K562 (cell line): ENCODE results near the gene IFITM2. TPM values are rescaled to one million over a fixed set of nuclear protein-coding genes. Genes with fewer than 3 reads are reported as not detected.
A peak's percentile ranks its signal among the peaks of the same experiment; 100 is the strongest.

Experiments
- GTF2F1 ChIP-seq: IDR thresholded peaks from 2 replicates; pipeline ENCODE4 v1.6.1; 2011; ENCODE audit warnings: low read depth, low read length, improper control_type of control experiment
- HCFC1 ChIP-seq: IDR thresholded peaks from 2 replicates; pipeline ENCODE4 v1.6.1; 2012; ENCODE audit warnings: low read depth, low read length, improper control_type of control experiment
- HDAC8 ChIP-seq: fragments of 450-650 bp; IDR thresholded peaks from 2 replicates; pipeline ENCODE4 v1.6.1; 2016; ENCODE audit warnings: mild to moderate bottlenecking, missing genetic modification characterization, moderate library complexity, missing compliant biosample characterization
- JUN ChIP-seq, 2 experiments: sonication (generic) in 1 of 2; formaldehyde crosslinking in 1 of 2; IDR thresholded peaks; 2 replicates each; pipeline versions ENCODE4 v1.6.1 to v1.8.0; 2012 to 2022; ENCODE audit warnings: borderline replicate concordance in 2 of 2, mild to moderate bottlenecking in 2 of 2, improper control_type of control experiment in 1 of 2, low read depth in 1 of 2, low read length in 1 of 2, missing genetic modification reagents in 1 of 2
- KDM5B ChIP-seq: fragments of 200-600 bp; sonication (generic); IDR thresholded peaks from 2 replicates; pipeline ENCODE4 v1.6.1; 2012; ENCODE audit warnings: low read depth, mild to moderate bottlenecking, moderate library complexity, low read length, control low read depth, inconsistent platforms; ENCODE audit not compliant: insufficient replicate concordance
- KHSRP ChIP-seq: fragments of 450-650 bp; IDR thresholded peaks from 2 replicates; pipeline ENCODE4 v1.6.1; 2017
- KLF16 ChIP-seq: IDR thresholded peaks from 2 replicates; pipeline ENCODE4 v1.6.1; 2016; ENCODE audit warnings: antibody characterized with exemption
- KLF6 ChIP-seq: fragments of 250-450 bp; sonication (Bioruptor Pico); IDR thresholded peaks from 2 replicates; pipeline ENCODE4 v1.4.0; 2020; ENCODE audit warnings: mild to moderate bottlenecking, moderate library complexity, borderline replicate concordance
- MAZ ChIP-seq, 2 experiments: fragments of 450-650 bp in 1 of 2; sonication (generic) in 1 of 2; formaldehyde crosslinking; IDR thresholded peaks in 1 of 2; conservative IDR thresholded peaks in 1 of 2; 2 replicates each; pipeline versions ENCODE4 v1.4.0 to v1.5.0; 2020; ENCODE audit warnings: mild to moderate bottlenecking in 1 of 2, missing genetic modification reagents in 1 of 2
- MLX ChIP-seq, 2 experiments: fragments of 450-650 bp in 1 of 2; sonication (generic) in 1 of 2; formaldehyde crosslinking; conservative IDR thresholded peaks; 2 replicates each; pipeline versions ENCODE4 v1.4.0 to v1.8.1; 2020 to 2022; ENCODE audit warnings: mild to moderate bottlenecking in 1 of 2, missing genetic modification reagents in 1 of 2
- NCOA6 ChIP-seq: fragments of 450-650 bp; IDR thresholded peaks from 2 replicates; pipeline ENCODE4 v1.6.1; 2017; ENCODE audit warnings: mild to moderate bottlenecking
- PKNOX1 ChIP-seq: fragments of 450-650 bp; IDR thresholded peaks from 2 replicates; pipeline ENCODE4 v1.6.1; 2016
- RBM34 ChIP-seq: fragments of 200-400 bp; formaldehyde crosslinking; IDR thresholded peaks from 2 replicates; pipeline ENCODE4 v1.6.1; 2018; ENCODE audit warnings: low read length, borderline replicate concordance; ENCODE audit not compliant: insufficient read depth
- RFX1 ChIP-seq: fragments of 450-650 bp; IDR thresholded peaks from 2 replicates; pipeline ENCODE4 v1.6.1; 2016; ENCODE audit warnings: mild to moderate bottlenecking, moderate library complexity
- SAFB2 ChIP-seq: fragments of 200-400 bp; formaldehyde crosslinking; IDR thresholded peaks from 2 replicates; pipeline ENCODE4 v1.6.1; 2018; ENCODE audit warnings: borderline replicate concordance, low read length, low read depth, moderate library complexity; ENCODE audit not compliant: severe bottlenecking
- SMC3 ChIP-seq: conservative IDR thresholded peaks from 2 replicates; pipeline ENCODE4 v1.6.1; 2011; ENCODE audit warnings: low read depth, low read length, improper control_type of control experiment; ENCODE audit not compliant: insufficient read depth
- TEAD4 ChIP-seq, 2 experiments: sonication (generic) in 1 of 2; formaldehyde crosslinking in 1 of 2; IDR thresholded peaks; 2 replicates each; pipeline versions ENCODE4 v1.6.1 to v1.8.0; 2012 to 2022; ENCODE audit warnings: borderline replicate concordance in 1 of 2, inconsistent platforms in 1 of 2, low read length in 1 of 2, mild to moderate bottlenecking in 1 of 2, missing genetic modification reagents in 1 of 2
- VEZF1 ChIP-seq: fragments of 200-800 bp; sonication (Bioruptor generic); IDR thresholded peaks from 2 replicates; pipeline ENCODE4 v1.6.1; 2017; ENCODE audit warnings: missing genetic modification characterization, missing compliant biosample characterization
- XRCC4 ChIP-seq: IDR thresholded peaks from one replicate; pipeline ENCODE4 v1.6.1; 2011; ENCODE audit not compliant: insufficient read depth, insufficient read length; ENCODE audit errors: extremely low read depth
- ZFPM2 ChIP-seq: fragments of 250-450 bp; sonication (Bioruptor Pico); IDR thresholded peaks from 2 replicates; pipeline ENCODE4 v1.5.1; 2022; ENCODE audit warnings: mild to moderate bottlenecking
- ZNF174 ChIP-seq: fragments of 250-450 bp; sonication (Bioruptor Pico); IDR thresholded peaks from 2 replicates; pipeline ENCODE4 v1.4.0; 2020; ENCODE audit warnings: mild to moderate bottlenecking
- ZNF354B ChIP-seq: fragments of 250-450 bp; sonication (Bioruptor Pico); IDR thresholded peaks from 2 replicates; pipeline ENCODE4 v1.4.0; 2020
- ZNF655 ChIP-seq: fragments of 250-450 bp; sonication (Bioruptor Pico); IDR thresholded peaks from 2 replicates; pipeline ENCODE4 v1.5.0; 2021
- polyA plus RNA-seq, 8 experiments: library from polyadenylated mRNA; depleted of rRNA in 4 of 8; stranded (reverse) in 5 of 8; unstranded in 3 of 8; fragments of >200 nt; fragmentation: Nextera tagmentation in 2 of 8; fragmentation: Illumina TruSeq in 1 of 8; extraction: Ambion mirVana in 2 of 8; extraction: Trizol in 1 of 8; gene quantifications; 2 replicates each; pipeline versions ENCODE4 v1.2.1 to v1.2.3, GENCODE V29; 2011 to 2014; ENCODE audit warnings: inconsistent platforms in 1 of 8, missing spikeins in 1 of 8
- total RNA-seq, 7 experiments: library from RNA; depleted of rRNA in 6 of 7; stranded (reverse); fragments of >200 nt in 6 of 7; fragmentation: Illumina TruSeq in 2 of 7; extraction: Trizol in 2 of 7; gene quantifications; 2 replicates each; pipeline versions ENCODE4 v1.2.1 to v1.2.3, GENCODE V29; 2011 to 2021; ENCODE audit warnings: low replicate concordance in 1 of 7

IFITM2 gene
- total and polyA plus RNA-seq, 9 of the 15 experiments (the other 6 are each of a cell fraction or from before 2014, with no cell fraction given) = 52.8 to 4,872 (median 356) TPM

- TF ChIP-seq KDM5B (no peak), VEZF1 (peak; percentile 45), MAZ (CRISPR knock-in tag; conservative IDR thresholded peaks at IDR 0.05 in 1 of 2, IDR thresholded peaks at IDR 0.05 in 1 of 2) (peak in 1 of 2 experiments; percentile 51; a peak in 1 of 4 replicates), SAFB2 (no peak), JUN (IDR thresholded peaks at IDR 0.05; ENCODE audit: borderline replicate concordance, low read depth, low read length) (no peak), JUN (CRISPR knock-in tag; IDR thresholded peaks at IDR 0.05; ENCODE audit: borderline replicate concordance) (no peak), RBM34 (no peak), HCFC1 (no peak), ZNF655 (no peak), RFX1 (no peak), KLF16 (peak; percentile 37; the same call in 1 of the 2 replicates), XRCC4 (no peak), PKNOX1 (no peak), MLX (CRISPR knock-in tag; conservative IDR thresholded peaks at IDR 0.05) (no peak), ZFPM2 (CRISPR knock-in tag) (no peak), ZNF354B (CRISPR knock-in tag) (no peak), HDAC8 (tag) (no peak), ZNF174 (CRISPR knock-in tag) (no peak), NCOA6 (no peak), SMC3 (peak; percentile 73), TEAD4 (IDR thresholded peaks at IDR 0.05; ENCODE audit: low read length) (peak; percentile 38; the same call in 1 of the 2 replicates), TEAD4 (CRISPR knock-in tag; IDR thresholded peaks at IDR 0.05; ENCODE audit: borderline replicate concordance) (no peak), GTF2F1 (no peak), KLF6 (CRISPR knock-in tag) (no peak), KHSRP (no peak)
These were observed 2.4 kb upstream of the IFITM2 start (continued) for GRCh38 chr11:304915-305843.
